GM18907 (cell line): ENCODE measurements around the gene SRRM3.
"Not testable (repeated sequence)": the region's sequence is repeated elsewhere in the genome, so short reads cannot be mapped to it uniquely, and the experiment has no call there.

ENCODE experiments used
- ATAC-seq: cut with Tn5 transposase; IDR thresholded peaks from one replicate; pipeline ENCODE4 v1.9.1; 2021; ENCODE audit warnings: mild to moderate bottlenecking, moderate library complexity; ENCODE audit not compliant: unreplicated experiment

Gene SRRM3

GRCh38 chr7:76201732-76202665 lies at the start of gene SRRM3:
TSS of gene SRRM3 (plus strand) at chr7:76201896. CDS start at chr7:76235067, 33,171 bp downstream.
- ATAC-seq = peak; percentile 65

DNA sequence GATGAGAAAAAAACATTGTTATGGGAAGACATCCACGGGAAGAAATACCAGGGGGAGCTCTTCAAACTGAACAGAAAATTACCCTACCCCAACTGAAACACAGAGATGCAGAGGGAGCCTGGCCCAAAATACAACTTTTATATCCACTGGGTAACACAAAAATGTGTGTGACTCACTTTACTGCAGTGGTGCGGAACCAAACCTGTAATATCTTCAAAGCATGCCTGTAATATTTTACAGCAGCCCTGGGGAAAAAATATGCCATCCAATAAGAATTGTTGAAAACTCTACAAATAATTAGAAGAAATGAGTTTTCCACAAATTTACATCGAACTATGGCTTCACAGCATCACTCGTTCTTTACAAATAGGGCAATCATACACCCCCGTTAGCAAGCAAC lies 49.8 kb upstream of the SRRM3 start:
- ATAC-seq = no peak

- not testable (repeated sequence) for ATAC-seq
Measured at GRCh38 chr7:76153571-76154230, 48.0 kb upstream of the SRRM3 start.

- ATAC-seq = no peak
Measured at GRCh38 chr7:76155938-76156337, 45.8 kb upstream of the SRRM3 start.

GRCh38 chr7:76156992-76157685 lies 44.6 kb upstream of the SRRM3 start:
- not testable (repeated sequence) for ATAC-seq

- not testable (repeated sequence) for ATAC-seq
Measured at GRCh38 chr7:76158416-76158815, 43.3 kb upstream of the SRRM3 start.

GRCh38 chr7:76162416-76163170 lies 39.1 kb upstream of the SRRM3 start:
- not testable (repeated sequence) for ATAC-seq

DNA sequence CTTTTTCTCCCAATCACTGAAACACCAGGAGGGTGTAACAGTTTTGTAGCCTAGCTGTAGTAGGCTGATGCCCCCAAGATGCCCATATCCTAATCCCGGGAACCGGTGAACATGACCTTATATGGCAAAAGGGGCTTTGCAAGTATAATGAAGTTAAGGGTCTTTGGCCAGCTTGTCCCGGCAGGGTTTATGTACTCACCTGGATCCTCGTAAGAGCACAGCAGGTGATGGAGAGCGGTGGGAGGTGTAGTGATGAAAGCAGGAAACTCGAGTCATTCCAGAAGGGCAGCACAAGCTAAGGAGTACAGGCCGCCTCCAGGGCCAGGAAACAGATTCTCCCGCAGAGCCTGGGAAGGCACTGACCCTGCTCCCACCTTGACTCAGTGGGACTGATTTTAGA lies 37.9 kb upstream of the SRRM3 start:
- ATAC-seq = not testable (repeated sequence)

DNA sequence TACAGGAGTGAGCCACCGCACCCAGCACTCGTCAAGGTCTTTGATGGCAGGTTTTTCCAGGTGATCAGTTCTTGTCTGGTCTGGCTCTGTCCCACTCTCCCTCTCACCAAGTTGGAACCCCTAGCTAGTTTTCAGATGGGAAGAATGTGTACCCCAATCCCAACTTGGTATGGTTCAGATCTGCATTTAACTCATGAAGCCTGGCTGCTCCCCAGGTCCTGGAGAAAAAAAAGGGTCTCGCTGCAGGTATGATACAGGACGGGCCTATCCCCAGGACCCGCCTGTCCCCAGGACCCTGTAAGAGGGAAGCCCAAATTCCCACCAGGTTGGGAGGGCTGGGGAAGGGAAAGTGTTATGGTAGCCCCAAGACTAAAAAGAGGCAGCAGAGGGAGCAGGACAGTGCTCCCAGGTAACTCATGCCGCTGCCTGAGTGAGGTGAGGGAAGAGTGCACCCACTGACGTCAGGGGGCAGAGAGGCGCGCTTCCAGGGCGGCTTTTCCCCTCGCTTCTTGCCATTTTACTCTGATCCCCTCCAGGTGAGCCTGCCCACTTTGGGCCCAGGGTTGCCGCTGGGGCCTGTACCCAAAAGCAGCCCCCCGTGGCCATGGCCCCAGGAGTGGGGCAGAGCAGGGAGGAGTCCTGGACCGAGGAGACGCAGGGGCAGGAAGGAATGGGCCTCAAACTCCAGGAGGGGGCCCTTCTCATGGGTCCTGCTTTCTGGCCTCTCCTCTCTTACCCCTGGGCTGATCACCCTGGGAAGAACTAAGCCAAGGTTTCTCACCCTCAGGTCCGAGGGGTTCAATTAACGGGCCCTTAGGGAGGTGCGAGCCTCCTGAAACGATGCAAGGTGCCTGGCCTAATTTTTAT lies 36.4 kb upstream of the SRRM3 start:
- no peak for ATAC-seq

GRCh38 chr7:76165973-76166403 lies 35.7 kb upstream of the SRRM3 start:
- no peak for ATAC-seq

DNA sequence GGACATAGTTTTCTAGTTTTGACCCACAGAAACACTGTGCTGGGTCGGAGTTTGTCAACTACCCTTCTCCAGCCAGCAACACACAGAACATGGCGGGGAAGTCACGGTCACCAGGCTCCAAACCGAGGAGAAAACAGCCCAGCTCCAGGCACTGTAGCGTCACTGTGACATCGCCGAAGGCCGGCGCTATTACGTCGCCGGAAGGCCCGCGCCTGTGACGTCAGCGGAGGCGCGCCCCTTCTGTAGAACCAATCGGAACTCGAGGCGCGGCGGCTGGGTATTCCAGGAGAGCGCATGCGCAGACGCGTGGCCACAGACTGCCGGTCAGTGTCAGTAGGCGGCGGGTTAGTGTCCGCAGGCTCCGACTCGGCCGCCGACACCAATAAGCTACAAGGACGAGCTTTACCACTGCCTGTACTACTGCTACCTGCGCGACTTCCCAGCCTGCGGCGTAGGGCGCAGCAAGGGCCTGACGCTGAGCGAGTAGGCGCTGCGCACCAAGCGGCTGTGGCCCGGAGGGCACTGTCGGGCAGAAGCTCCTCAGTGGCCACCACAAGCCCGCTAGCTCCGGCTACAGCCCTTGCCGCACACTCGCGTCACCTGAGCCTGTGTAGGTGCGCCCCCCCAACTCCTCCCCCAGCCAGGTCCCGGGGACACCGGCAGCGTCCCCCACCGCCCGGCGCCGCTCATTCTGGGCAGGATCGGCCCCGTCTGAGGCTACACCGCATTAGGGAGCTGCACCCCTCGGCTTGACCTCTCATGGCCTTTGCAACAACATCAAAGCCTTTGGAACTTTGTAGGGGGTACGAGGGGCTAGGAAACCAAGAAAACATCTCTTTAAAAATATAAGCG lies 35.1 kb upstream of the SRRM3 start:
- ATAC-seq = peak; percentile 84

GRCh38 chr7:76173566-76174205 lies 28.0 kb upstream of the SRRM3 start:
- no peak for ATAC-seq

GRCh38 chr7:76176951-76177350 lies 24.7 kb upstream of the SRRM3 start:
- ATAC-seq = not testable (repeated sequence)

DNA sequence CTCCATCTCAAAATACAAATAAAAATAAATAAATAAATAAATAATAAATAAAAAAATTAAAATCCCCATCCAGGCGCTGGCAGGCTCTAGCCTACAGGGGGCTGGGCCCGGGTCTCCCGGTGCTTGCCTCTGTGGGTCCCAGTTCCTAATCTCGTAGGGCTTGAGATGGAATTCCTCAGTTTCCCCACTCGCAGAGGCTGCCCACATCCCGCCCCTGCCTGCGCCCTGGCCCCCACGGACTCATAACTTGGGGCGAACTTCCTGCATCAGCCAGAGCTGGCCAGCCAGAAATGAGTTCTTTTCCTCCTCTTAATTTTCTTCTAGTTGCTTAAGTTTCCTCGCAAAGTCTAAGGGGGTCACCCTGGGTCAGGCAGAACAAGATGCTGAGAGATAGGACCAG lies 22.0 kb upstream of the SRRM3 start:
- ATAC-seq = no peak

- no peak for ATAC-seq
Measured at GRCh38 chr7:76182225-76182960, 19.3 kb upstream of the SRRM3 start.

GRCh38 chr7:76185187-76185896 lies 16.4 kb upstream of the SRRM3 start:
- no peak for ATAC-seq

- no peak for ATAC-seq
Measured at GRCh38 chr7:76187272-76187671, 14.4 kb upstream of the SRRM3 start.
